Skeletal muscle cell (primary cell): ENCODE measurements around the gene PTPRD.
"Not testable (repeated sequence)": the region's sequence is repeated elsewhere in the genome, so short reads cannot be mapped to it uniquely, and the experiment has no call there.

Source experiments
- DNase-seq: peaks from one replicate; pipeline ENCODE4 v3.0.0-alpha.2; 2010; ENCODE audit warnings: low read depth
- H3K4me3 ChIP-seq: 2 replicates; pipeline ENCODE4 v1.5.1; 2011; ENCODE audit warnings: low read depth, mild to moderate bottlenecking, control low read depth, low read length, moderate library complexity

The PTPRD gene

DNA sequence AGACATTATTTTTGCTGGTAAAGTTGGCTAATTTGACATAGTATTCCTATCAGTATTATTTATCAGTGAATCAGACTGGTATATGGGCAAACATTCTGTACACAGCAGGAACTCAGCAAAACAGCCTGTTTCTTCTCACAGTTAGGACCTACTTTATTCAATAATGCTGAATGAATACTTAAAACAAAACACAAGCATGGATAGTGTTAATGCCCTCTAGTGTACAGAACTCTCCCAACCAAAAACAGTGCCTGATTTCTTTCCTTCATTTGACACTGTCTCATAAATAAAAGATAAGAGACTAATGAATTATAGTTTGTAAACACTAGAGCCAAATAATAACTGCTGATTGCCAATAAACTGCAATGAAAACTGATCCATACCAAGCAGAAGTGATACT is 1113.3 kb downstream of the PTPRD start:
- DNase-seq: no peak
- no peak overlapping the region for H3K4me3 ChIP-seq

DNA sequence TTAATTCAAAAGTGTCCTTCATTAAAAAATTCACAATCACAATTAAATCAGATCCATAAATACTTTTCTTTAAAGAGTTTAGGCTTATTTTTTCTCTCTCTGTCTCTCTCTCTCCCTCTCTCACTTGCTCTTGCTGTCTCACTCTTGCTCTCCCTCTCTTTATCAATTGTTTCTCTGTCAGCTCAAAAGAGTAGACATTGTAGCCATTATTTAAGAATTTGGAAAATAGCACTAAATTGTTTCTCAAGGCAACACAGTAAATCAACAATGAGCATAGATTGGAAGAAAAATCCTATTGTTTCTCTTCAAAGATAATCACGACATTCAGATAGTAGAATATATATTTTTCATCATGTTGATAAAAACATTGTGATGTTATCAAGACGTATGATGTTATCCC is 1114.0 kb downstream of the PTPRD start:
- DNase-seq: no peak
- H3K4me3 ChIP-seq: no peak overlapping the region

DNA sequence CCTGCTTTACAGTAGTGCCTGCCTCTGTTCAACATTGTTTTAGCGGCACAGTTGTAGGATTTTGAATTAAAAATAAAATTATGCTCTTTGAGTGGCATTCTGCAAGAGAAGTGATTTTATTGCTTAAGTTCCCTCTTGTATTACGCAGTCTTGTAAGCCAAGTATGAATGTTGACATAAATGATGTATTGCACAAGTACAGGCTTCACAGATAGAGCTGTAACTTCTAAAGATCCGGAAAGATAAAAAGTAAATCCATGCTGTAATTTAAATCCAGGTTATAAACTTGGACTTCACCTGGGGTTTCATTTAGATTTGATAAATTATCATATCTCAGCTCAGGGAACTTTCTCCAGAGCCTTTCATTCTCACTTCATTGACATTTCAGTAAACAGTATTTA is 1114.7 kb downstream of the PTPRD start:
- H3K4me3 ChIP-seq: no peak overlapping the region
- no peak for DNase-seq

DNA sequence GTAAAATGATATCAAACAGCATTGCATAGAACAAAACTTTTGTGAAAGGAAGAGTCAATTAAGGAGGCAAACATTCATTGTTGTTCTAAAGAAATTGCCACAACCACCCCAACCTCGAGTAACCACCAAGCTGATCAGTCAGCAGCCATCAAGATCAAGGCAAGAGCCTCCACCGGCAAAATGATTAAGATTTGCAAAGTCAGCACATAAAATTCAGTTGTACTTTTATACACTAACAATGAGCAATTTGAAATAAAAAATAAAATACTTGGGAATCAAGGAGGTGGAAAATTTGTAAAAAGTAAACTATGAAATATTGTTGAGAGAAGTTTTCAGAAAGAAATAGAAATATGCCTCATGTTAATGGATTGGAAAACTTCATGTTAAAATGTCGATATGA is 1118.5 kb downstream of the PTPRD start:
- no peak for DNase-seq

DNA sequence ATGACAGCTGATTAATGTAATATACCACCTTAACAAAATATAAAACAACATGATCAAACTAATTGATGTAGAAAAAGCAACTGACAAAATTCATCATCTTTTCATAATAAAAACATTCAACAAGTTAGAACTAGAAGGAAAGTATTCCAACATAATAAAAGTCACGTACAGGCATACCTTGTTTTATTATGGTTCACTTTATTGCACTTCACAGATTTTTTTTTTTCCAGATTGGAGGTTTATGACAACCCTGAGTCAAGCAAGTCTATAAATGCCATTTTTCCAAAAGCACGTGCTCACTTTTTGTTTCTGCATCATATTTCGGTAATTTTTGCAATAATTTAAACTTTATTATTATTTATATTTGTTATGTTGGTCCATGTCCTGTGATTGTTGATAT is 1120.3 kb downstream of the PTPRD start:
- no peak overlapping the region for H3K4me3 ChIP-seq
- no peak for DNase-seq

More for the DNA sequence above, 1118.5 kb downstream of the PTPRD start:
- H3K4me3 ChIP-seq: no peak overlapping the region

DNA sequence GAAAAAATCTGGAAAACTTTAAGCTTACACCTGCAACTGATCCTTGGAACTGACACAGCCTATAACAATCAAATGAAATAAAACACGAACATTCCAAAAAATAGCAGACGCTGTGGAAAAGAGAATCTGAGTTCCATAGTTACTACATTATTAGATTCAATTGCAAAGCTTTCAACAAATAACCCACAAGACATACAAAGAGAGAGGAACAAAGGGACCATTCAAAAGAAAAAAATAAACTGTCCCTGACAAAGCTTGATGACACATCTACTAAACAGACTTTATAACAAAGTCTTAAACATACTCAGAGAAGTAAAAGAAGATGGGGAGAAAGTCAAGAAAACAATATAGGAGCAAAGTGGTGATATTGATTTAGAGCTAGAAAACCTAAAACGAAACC is 1123.6 kb downstream of the PTPRD start:
- DNase-seq: no peak
- H3K4me3 ChIP-seq: no peak overlapping the region

DNA sequence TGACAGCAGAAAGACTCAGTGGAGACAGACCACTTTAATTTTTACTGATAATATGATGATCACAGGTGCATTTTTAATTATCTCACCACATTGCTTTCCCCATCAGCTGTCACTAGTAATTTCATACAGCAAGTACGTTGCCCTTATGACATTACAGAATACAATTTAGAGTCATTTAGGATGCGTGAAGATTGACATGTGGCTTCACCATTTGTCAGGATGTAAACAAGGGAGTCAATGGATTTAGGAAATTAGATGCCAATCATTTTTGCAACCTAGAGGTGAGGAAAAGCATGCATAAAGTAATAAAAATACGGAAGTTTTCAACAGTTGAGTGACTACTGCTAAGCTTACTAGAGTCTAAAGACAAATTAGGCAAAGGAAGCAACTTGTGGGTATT is 1129.6 kb downstream of the PTPRD start:
- no peak for DNase-seq
- no peak overlapping the region for H3K4me3 ChIP-seq

DNA sequence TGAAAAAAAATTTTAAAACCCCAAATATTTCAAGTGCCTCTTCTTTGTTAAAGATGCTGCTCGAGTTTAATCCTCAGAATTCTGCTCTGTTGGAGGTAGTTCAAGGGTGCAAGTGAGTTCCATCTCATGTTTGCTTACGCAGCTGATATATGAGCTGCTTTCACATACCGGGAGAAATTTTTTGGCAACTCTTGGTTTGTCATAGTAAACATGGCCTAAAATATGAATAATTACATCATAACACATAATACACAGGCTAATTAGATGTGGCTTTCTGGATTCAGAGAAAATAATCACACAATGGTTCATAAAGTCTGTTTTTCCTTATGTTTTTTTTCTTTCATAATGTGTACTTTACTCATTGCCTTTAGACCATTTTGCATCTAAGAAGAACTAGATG is 1134.1 kb downstream of the PTPRD start:
- no peak for DNase-seq
- no peak overlapping the region for H3K4me3 ChIP-seq

DNA sequence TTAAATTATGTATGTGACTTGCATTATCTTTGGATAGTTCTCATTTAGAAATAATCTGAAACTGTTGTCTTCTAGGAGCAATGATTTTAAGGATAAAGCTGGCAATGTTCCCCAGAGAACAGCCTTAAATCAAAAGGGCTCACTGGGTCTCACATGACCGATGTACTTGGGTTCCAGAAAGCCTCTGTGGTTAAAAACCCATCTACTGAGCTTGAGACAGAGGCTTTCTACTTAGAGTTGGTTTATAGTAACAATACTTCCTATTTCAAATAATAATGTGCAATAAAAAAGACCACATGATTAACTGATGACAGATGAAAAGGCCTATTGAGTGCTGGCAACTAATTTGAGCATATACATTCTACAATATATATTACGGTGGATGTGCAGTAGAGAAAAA is 1143.5 kb downstream of the PTPRD start:
- no peak overlapping the region for H3K4me3 ChIP-seq
- no peak for DNase-seq

DNA sequence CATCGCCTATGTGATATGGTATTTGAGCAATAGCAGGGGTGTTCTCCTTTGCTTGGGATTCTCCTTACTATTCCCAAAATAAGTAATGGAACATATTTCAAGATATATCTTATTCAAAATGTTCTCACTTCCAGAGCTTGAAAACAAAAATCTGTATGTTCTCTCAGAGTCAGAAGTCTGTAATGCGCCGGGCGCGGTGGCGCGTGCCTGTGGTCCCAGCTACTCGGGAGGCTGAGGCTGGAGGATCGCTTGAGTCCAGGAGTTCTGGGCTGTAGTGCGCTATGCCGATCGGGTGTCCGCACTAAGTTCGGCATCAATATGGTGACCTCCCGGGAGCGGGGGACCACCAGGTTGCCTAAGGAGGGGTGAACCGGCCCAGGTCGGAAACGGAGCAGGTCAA is 1170.9 kb downstream of the PTPRD start:
- H3K4me3 ChIP-seq, DNase-seq: not testable (repeated sequence)

DNA sequence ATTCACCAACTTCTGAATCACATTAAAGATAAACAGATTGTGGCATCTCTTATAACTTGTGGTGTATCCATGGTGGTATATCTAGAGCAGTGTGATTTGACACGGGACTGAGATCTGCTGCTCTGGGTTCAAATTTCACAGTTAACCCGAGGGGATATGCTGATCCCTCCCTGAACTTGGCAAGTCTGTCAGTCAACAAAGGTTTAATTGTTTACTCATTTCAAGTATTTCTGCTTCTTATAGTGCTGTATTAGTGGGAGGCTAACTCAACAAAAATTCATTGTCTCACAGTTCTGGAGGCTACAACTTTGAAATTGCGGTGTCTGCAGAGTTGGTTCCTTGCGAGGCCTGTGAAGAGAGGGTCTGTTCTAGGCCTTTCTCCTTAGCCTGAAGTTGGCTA is 1175.2 kb downstream of the PTPRD start:
- no peak overlapping the region for H3K4me3 ChIP-seq
- no peak for DNase-seq

DNA sequence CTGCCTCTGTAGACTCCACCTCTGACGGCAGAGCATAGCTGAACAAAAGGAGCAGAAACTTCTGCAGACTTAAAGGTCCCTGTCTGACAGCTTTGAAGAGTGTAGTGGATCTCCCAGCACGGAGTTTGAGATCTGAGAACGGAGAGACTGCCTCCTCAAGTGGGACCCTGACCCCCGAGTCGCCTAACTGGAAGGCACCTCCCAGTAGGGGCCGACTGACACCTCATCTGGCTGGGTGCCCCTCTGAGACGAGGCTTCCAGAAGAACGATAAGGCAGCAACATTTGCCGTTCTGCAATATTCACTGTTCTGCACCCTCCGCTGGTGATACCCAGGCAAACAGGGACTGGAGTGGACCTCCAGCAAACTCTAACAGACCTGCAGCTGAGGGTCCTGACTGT is 1186.3 kb downstream of the PTPRD start:
- H3K4me3 ChIP-seq, DNase-seq: not testable (repeated sequence)

DNA sequence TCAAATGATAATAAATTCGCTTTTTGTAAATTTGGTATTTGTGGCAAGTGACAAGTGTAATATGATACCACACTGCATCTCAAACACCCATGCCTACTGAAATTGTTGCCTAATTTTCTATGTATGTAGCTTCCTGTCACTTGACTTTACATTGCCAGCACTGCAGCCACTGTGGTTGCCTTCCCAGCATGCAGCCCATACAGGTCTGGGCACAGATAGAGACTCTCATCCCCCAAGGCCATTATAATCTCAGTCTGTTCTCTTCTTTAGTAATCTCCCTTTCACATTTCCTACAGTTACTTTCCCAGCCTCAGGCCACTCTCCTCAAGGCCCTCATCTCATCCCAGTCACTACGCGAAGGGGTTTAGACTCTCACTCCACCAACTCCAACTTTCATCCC is 1200.6 kb downstream of the PTPRD start:
- no peak overlapping the region for H3K4me3 ChIP-seq
- no peak for DNase-seq

DNA sequence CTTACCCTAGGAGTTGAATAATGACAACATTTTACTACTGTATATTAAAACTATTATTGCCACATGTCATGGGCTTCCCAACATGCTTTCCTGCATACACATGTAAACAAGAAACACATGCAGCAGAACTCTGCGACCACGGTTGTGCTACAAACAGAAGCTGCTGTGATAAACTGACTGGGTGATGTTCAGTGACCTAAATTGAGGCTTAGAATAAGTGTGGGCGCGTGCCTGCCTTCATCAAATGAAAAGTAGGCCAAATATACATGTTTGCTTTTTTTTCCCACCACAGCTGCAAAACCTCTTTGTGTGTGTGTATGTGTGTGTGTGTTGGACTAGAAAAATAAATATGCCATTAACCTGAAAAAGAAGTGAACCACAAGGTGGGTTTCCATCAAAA is 1202.1 kb downstream of the PTPRD start:
- H3K4me3 ChIP-seq: no peak overlapping the region
- no peak for DNase-seq

DNA sequence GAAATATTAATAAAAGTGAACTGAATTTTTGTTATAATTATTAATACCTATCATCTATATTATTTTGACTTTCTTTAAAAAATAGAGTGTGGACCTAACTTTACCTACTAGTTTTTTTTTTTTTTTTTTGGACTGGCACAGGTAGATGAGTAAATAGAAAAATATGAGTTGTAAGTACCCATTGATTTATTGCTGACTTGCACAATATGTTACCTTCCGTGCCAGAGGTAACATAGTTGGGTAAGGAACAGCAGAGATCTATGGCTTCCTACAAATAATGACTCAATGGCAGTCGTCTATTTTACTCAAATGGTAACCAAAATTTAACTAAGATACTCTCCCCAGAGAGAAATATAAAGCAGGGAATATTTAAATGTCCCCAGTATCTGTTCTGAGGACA is 1212.8 kb downstream of the PTPRD start:
- no peak for DNase-seq
- no peak overlapping the region for H3K4me3 ChIP-seq

DNA sequence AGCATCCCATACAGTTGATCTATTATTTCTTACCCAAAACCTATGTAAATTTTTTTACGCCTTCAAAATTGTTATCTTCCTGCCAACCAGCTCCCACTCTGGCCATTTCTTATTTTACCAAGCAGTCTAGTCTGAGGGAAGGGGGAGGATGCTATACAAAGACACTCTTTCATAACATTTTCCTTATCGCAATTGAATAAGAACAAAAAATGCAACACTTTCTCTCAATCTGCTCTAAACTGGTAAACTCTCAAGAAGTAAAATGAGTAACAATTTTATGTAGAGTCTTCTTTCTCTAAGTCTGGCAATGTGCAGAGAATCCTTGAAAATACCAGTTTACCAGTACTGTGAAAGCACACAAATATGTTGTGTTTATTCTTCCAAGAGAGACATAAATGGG is 1216.3 kb downstream of the PTPRD start:
- no peak for DNase-seq
- H3K4me3 ChIP-seq: no peak overlapping the region

DNA sequence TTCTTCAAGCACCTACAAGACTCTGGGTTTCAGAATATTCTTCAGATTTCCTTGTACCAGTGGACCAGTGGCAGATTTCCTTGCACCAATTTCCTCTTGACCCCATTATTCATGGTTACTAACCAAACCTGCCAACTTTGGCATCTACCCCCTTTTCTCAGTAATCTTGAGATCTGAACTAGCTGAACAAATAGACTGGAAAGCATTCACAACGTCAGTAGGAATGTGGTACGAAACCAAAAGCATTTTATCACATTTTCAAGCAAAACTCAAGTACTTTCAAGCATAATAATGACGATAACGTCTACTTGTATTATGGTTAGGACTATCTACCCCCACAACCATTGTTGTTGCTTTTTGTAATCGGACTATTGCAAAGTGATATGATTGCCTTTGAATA is 1217.3 kb downstream of the PTPRD start:
- H3K4me3 ChIP-seq: no peak overlapping the region
- DNase-seq: no peak

DNA sequence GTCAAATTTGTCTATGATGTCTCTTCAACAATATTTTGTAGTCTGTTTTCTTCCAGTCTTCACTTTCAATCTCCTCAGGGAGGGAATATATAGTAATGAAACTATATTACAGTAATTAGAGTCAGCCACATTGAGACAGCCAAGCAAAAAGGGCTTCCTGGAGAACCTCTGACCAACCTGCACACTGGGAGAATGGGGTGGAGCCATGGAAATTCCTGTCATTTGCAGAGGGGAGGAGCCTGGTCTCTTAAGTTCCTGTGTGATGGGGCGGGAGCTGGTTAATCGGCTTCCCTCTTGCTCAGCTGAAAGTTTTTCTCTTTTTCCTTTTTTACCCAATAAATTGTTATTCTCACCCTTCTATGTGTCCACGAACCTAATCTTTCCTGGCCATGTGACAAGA is 1220.0 kb downstream of the PTPRD start:
- no peak overlapping the region for H3K4me3 ChIP-seq
- DNase-seq: no peak

DNA sequence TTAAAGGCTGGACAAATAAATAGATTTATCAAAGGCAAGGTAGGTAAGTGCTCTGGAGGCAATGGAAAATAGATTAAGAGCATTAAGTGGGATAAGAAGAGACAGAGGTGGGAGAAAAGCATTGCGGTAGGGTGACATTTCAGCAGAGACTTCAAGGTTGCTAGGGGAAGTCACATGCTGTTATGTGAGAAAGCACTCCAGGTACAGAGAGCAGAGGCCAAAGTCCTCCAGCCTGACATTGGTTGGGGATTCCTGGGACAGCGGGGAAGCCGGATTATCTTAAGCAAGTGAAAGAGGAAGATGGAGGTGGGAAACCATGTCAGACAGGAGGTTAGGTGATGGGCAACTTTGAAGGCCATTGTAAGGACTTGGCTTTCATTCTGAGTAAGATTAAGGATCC is 1222.9 kb downstream of the PTPRD start:
- H3K4me3 ChIP-seq: no peak overlapping the region
- no peak for DNase-seq

DNA sequence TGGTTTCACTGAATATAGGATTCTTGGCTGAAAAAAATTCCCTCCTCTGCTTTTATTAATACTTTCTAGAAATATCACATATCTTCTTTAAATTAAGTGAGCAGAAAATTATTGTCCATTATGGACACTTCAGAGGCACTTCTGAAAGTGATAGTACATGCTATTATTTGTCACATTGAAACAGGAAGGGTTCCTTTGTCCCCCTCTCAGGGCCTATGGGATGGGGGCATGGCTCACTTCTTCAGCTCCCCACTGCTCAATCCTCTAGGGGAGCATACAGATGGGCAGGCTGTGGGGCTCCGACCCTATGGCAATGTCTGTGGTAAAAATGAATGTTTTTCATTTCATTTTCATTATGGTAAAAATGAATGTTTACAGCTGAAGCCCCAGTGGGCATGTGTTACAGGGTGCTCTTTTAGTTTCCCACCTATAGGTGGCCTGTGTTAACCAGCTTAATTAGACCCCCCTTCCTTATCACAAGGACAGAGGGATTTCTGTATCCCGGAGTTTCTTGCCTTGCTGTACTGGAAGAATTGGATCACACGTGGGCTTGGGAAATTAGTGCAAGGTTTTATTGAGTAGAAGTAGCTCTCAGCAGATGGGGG is 1225.2 kb downstream of the PTPRD start:
- no peak for DNase-seq
- no peak overlapping the region for H3K4me3 ChIP-seq

DNA sequence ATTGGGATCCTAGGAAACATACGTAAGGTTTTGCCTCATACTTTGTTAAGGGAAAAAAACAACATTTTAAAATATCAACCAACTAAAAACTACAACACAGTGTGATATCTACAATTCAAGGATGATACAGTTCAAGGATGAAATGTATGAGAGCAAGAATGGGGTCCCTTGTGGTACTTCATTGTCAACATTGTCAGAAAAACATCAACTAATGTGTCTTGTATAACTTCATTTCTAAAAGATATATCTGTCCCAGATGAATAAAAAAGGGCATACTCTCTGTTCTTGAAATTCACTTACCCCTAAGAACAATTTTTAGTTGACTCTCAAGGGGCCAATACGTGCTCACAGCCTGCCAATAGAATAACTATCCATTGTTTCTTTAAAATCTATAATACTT is 1250.5 kb downstream of the PTPRD start:
- no peak for DNase-seq
- no peak overlapping the region for H3K4me3 ChIP-seq

DNA sequence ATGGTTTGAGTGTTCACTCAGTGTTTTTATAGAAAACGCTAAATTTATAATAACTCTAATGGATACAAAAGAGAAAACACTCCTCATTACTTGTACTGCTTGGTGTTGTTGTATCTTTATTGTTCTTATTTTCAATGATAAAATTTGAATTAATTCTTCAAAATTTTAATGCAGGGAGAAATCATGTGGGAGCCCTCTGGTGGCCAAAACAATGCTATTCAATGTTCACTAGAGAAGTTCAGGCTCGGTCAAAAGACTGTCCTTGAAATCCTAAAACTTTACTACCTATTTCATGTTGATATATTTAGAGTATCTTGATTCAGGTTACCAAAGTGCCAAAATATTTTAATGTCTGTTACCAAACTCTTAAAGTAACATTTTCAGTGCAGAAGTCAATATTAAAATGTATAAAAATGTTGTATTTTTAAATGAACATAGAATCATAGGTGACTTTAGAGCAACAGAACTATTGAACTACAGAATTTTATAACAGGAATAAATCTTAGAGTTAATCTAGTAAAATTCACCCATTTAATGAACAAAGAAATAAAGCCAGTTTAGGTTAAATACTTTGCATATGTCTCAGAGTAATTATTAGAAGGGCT is 1259.8 kb downstream of the PTPRD start:
- no peak for DNase-seq
- no peak overlapping the region for H3K4me3 ChIP-seq
